ENCODE data around the gene APIP.

Gene APIP

DNA sequence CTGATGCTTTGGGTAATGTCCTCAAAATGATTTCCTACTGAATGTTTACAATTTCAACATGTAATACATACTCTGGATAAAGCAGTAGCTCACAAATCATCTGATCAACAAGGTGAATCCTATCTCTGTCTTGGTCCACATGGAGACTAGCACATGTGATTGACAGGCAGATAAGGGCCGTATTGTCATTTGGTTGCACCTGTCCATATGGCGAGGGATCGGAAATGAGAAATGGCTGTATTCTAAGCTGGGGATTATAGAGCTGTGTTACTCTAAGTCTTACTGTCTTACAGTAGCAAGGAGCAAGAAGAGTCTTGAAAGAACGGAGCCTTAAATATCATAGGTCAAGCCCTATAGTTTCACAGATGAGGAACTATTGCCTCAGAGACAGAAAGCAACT, 55.7 kb downstream of the APIP start:
- DNase-seq, result peak; percentile 72
- Histone ChIP-seq H3K4me3 (ENCODE audit: low read depth, low read length) (no peak overlapping the region), H3K27ac (peak overlapping the region; percentile 68)

GRCh38 chr11:34860034-34860433, 56.1 kb downstream of the APIP start:
- Histone ChIP-seq H3K36me3 (no peaks in the 10 kb centered on the region), H3K27me3 (ENCODE audit: insufficient read depth, low read depth, severe bottlenecking) (no peaks in the 10 kb centered on the region), H3K27ac (peak overlapping the region; percentile 68), H3K9me3 (ENCODE audit: severe bottlenecking) (no peaks in the 10 kb centered on the region), H3K4me3 (ENCODE audit: low read depth, low read length) (no peak overlapping the region)
- no peak for TF ChIP-seq CTCF (IDR thresholded peaks at IDR 0.05; ENCODE audit: low read depth, low read length)
- peak; percentile 72 for DNase-seq

More for the DNA sequence above, 55.7 kb downstream of the APIP start:
- no peaks in the 10 kb centered on the region for H3K27me3 ChIP-seq (ENCODE audit: insufficient read depth, low read depth, severe bottlenecking)
- TF ChIP-seq CTCF (IDR thresholded peaks at IDR 0.05; ENCODE audit: low read depth, low read length), result no peak
- no peaks in the 10 kb centered on the region for H3K9me3 ChIP-seq (ENCODE audit: severe bottlenecking)
- H3K36me3 ChIP-seq, result no peaks in the 10 kb centered on the region

- H3K4me3 ChIP-seq (ENCODE audit: low read depth, low read length), result no peak overlapping the region
- H3K27ac ChIP-seq, result peak overlapping the region; percentile 68
- no peak for TF ChIP-seq CTCF (IDR thresholded peaks at IDR 0.05; ENCODE audit: low read depth, low read length)
- H3K9me3 ChIP-seq (ENCODE audit: severe bottlenecking), result no peaks in the 10 kb centered on the region
- H3K27me3 ChIP-seq (ENCODE audit: insufficient read depth, low read depth, severe bottlenecking), result no peaks in the 10 kb centered on the region
- DNase-seq, result no peak
- H3K36me3 ChIP-seq, result no peaks in the 10 kb centered on the region
These were observed 56.7 kb downstream of the APIP start for GRCh38 chr11:34859496-34859895.

GRCh38 chr11:34857463-34857862, 58.7 kb downstream of the APIP start:
- Histone ChIP-seq H3K27ac (no peak overlapping the region), H3K9me3 (ENCODE audit: severe bottlenecking) (no peaks in the 10 kb centered on the region), H3K36me3 (no peaks in the 10 kb centered on the region), H3K4me3 (ENCODE audit: low read depth, low read length) (no peak overlapping the region), H3K27me3 (ENCODE audit: insufficient read depth, low read depth, severe bottlenecking) (no peaks in the 10 kb centered on the region)
- no peak for DNase-seq
- TF ChIP-seq CTCF (IDR thresholded peaks at IDR 0.05; ENCODE audit: low read depth, low read length), result no peak

GRCh38 chr11:34856251-34856650, 59.9 kb downstream of the APIP start:
- no peaks in the 10 kb centered on the region for H3K36me3 ChIP-seq
- DNase-seq, result no peak

More at GRCh38 chr11:34856251-34856650, 59.9 kb downstream of the APIP start:
- TF ChIP-seq CTCF (IDR thresholded peaks at IDR 0.05; ENCODE audit: low read depth, low read length), result no peak
- Histone ChIP-seq H3K4me3 (ENCODE audit: low read depth, low read length) (no peak overlapping the region), H3K9me3 (ENCODE audit: severe bottlenecking) (no peaks in the 10 kb centered on the region), H3K27ac (no peak overlapping the region), H3K27me3 (ENCODE audit: insufficient read depth, low read depth, severe bottlenecking) (no peaks in the 10 kb centered on the region)

All from WERI-Rb-1 (cell line).